Sigmoid colon (tissue), 7 donors: ENCODE results near the gene LTBP3. TPM values are rescaled to one million over a fixed set of nuclear protein-coding genes. Genes with fewer than 3 reads are reported as not detected.

Experiments used
- DNase-seq: peaks from one replicate; pipeline ENCODE4 v3.0.0-alpha.2; 2019
- H3K27ac ChIP-seq, 4 donors: fragments of 200-600 bp; sonication (generic); one replicate each; pipeline ENCODE4 v1.5.1; 2016 to 2019; ENCODE audit warnings: mild to moderate bottlenecking in 1 of 4
- H3K27me3 ChIP-seq, 3 donors: fragments of 200-600 bp; sonication (generic); one replicate each; pipeline ENCODE4 v1.5.1; 2019; ENCODE audit warnings: mild to moderate bottlenecking in 1 of 3
- H3K36me3 ChIP-seq, 4 donors: fragments of 200-600 bp; sonication (generic); one replicate each; pipeline ENCODE4 v1.5.1; 2016 to 2019
- H3K4me1 ChIP-seq, 4 donors: fragments of 200-600 bp; sonication (generic); one replicate each; pipeline ENCODE4 v1.5.1; 2017 to 2019
- H3K4me3 ChIP-seq, 4 donors: fragments of 200-600 bp; sonication (generic); one replicate each; pipeline ENCODE4 v1.5.1; 2017 to 2019; ENCODE audit warnings: mild to moderate bottlenecking in 2 of 4, moderate library complexity in 1 of 4
- H3K9me3 ChIP-seq, 4 donors: fragments of 200-600 bp in 3 of 4; sonication (generic) in 3 of 4; one replicate each; pipeline versions ENCODE4 v1.5.1 to v1.6.1; 2013 to 2019
- EP300 ChIP-seq, 4 donors: sonication (generic); formaldehyde crosslinking; IDR thresholded peaks; one replicate each; pipeline ENCODE4 v1.6.1; 2017; ENCODE audit warnings: antibody characterized with exemption in 4 of 4
- POLR2A ChIP-seq, 2 donors: fragments of 450-650 bp; IDR thresholded peaks; one replicate each; pipeline ENCODE4 v1.6.1; 2016; ENCODE audit warnings: antibody characterized with exemption in 2 of 2, mild to moderate bottlenecking in 2 of 2, moderate library complexity in 2 of 2
- POLR2AphosphoS5 ChIP-seq, 4 donors: sonication (generic); formaldehyde crosslinking; IDR thresholded peaks; one replicate each; pipeline ENCODE4 v1.6.1; 2017; ENCODE audit warnings: antibody characterized with exemption in 4 of 4
- WGBS, 2 donors: extraction: QIAGEN DNeasy Blood & Tissue Kit; methylation state at CpG; one replicate each; pipeline ENCODE4 v1.1.7; 2013; 5-methylcytosine and 5-hydroxymethylcytosine counted together
- intact Hi-C: fragments of 100-400 bp; cut with DNase I; formaldehyde crosslinking; loops from one replicate; pipeline ENCODE4 v1.15.1; 2023
- polyA plus RNA-seq, 3 donors: library from polyadenylated mRNA; stranded (reverse); fragments of 200-250 nt; gene quantifications; one replicate each; pipeline ENCODE4 v1.2.3, GENCODE V29; 2013
- total RNA-seq, 4 donors: library from RNA; depleted of rRNA; stranded (reverse); fragments of >200 nt; gene quantifications; one replicate each; pipeline ENCODE4 v1.1.0, GENCODE V29; 2016
- TF ChIP-seq, protein P1 (sequence below), 4 experiments: fragments of 450-650 bp in 3 of 4; fragments of 200-600 bp in 1 of 4; IDR thresholded peaks; one replicate each; pipeline ENCODE4 v1.5.1; 2016 to 2019; ENCODE audit warnings: antibody characterized with exemption in 4 of 4, mild to moderate bottlenecking in 3 of 4, moderate library complexity in 2 of 4
- donor health status: healthy with polysubstance abuse.
- donor health status: Bipolar disorder and iron deficiency.
- donor health status: healthy.

The LTBP3 gene
- total and polyA plus RNA-seq, 7 donors, result 3.9 to 268 (median 79.6) TPM

- no peaks in the 10 kb centered on the region for H3K9me3 ChIP-seq
- intact Hi-C loops, result loop anchor here (2.0 kb wide), 1 partner anchor 16 kb away; no protein-coding TSS in a partner anchor
- 6 to 8% methylated on average over 26 of the region's 26 CpGs for WGBS, 2 donors
- TF ChIP-seq EP300 (IDR thresholded peaks at IDR 0.05) (no peak), POLR2AphosphoS5 (IDR thresholded peaks at IDR 0.05) (no peak), POLR2A (IDR thresholded peaks at IDR 0.05) (no peak)
- TF ChIP-seq, protein P1, sequence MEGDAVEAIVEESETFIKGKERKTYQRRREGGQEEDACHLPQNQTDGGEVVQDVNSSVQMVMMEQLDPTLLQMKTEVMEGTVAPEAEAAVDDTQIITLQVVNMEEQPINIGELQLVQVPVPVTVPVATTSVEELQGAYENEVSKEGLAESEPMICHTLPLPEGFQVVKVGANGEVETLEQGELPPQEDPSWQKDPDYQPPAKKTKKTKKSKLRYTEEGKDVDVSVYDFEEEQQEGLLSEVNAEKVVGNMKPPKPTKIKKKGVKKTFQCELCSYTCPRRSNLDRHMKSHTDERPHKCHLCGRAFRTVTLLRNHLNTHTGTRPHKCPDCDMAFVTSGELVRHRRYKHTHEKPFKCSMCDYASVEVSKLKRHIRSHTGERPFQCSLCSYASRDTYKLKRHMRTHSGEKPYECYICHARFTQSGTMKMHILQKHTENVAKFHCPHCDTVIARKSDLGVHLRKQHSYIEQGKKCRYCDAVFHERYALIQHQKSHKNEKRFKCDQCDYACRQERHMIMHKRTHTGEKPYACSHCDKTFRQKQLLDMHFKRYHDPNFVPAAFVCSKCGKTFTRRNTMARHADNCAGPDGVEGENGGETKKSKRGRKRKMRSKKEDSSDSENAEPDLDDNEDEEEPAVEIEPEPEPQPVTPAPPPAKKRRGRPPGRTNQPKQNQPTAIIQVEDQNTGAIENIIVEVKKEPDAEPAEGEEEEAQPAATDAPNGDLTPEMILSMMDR (IDR thresholded peaks at IDR 0.05), result no peak
- peak overlapping the region; percentile 68 to 99 (median 87) for H3K4me3 ChIP-seq
- H3K27ac ChIP-seq, result peak overlapping the region; percentile 91 to 98 (median 98)
- DNase-seq, result peak; percentile 84
- H3K27me3 ChIP-seq, result no peaks in the 10 kb centered on the region
- H3K36me3 ChIP-seq, result peaks cover 22 to 34% (median 24%) of the 10 kb centered on the region in 4 donors
- H3K4me1 ChIP-seq, result peaks cover 0 to 76% (median 63%) of the 10 kb centered on the region in 4 donors
Observed at GRCh38 chr11:65576232-65576866, 18.2 kb upstream of the LTBP3 start.

DNA sequence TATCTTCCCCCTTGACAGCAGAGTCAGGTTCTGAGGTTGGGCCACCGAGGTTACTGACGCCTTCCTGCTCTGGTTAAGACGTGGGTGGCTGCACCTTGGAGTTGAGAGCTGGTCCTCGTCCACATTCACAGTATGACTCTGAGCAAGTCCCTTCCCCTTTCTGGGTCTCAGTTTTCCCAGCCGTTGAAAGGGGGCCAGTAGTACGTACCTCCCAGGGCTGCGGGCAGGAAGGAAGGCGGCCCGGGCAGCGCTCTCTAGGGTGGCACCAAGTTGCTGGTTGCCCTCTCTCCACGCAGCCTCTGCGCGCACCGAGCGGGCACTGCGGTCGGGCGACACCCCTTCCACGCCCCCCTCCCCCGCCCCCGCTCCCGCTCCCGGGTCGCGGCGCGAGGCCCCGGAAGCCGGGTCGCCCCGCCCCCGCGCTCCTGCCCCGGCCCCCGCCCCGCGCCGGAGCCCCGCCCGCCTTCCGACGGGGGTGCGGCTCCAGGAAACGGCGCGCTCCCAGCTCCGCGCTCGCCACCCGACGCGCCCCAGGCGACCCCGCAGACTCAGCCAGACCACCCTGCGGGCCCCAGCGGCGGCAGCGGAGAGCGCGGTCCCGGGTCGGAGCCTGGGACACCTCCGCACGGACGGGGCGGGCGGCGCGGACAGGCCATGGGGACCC, 17.5 kb upstream of the LTBP3 start, which contains the start of gene EHBP1L1:
EHBP1L1 (plus strand) TSS at position 486 of the 664 bp plus-strand sequence. CDS start 250 bp downstream, outside the sequence.
- peak within 1 kb of the TSS; percentile 68 to 99 (median 87) for H3K4me3 ChIP-seq
- TF ChIP-seq POLR2A (IDR thresholded peaks at IDR 0.05) (no peak), POLR2AphosphoS5 (IDR thresholded peaks at IDR 0.05) (peak; percentile 17 to 69 (median 59))
- peak; percentile 88 for DNase-seq
- no peaks in the 10 kb centered on the region for H3K27me3 ChIP-seq
- 1% methylated on average over 69 of the region's 69 CpGs for WGBS, 2 donors
- H3K36me3 ChIP-seq, result peaks cover 15 to 27% (median 17%) of the 10 kb centered on the region in 4 donors
- no peaks in the 10 kb centered on the region for H3K9me3 ChIP-seq
- intact Hi-C loops, result loop anchor here (2.0 kb wide), 1 partner anchor 17 kb away; no protein-coding TSS in a partner anchor
- peak within 1 kb of the TSS; percentile 91 to 98 (median 98) for H3K27ac ChIP-seq
- H3K4me1 ChIP-seq, result peaks cover 0 to 81% (median 68%) of the 10 kb centered on the region in 4 donors

GRCh38 chr11:65574811-65575567, 16.8 kb upstream of the LTBP3 start:
- Histone ChIP-seq H3K4me3 (peak overlapping the region; percentile 36 to 99 (median 87)), H3K27ac (peak overlapping the region; percentile 91 to 98 (median 98)), H3K27me3 (no peaks in the 10 kb centered on the region), H3K9me3 (no peaks in the 10 kb centered on the region), H3K4me1 (peaks cover 0 to 76% (median 67%) of the 10 kb centered on the region in 4 donors), H3K36me3 (peaks cover 8 to 20% (median 10%) of the 10 kb centered on the region in 4 donors)
- intact Hi-C loops, result loop anchor here (5.0 kb wide), 2 partner anchors 153 to 282 kb away; partner anchors contain the start of genes CFL1 and NEAT1
- TF ChIP-seq, protein P1 (IDR thresholded peaks at IDR 0.05), result no peak
- TF ChIP-seq POLR2A (IDR thresholded peaks at IDR 0.05) (no peak), POLR2AphosphoS5 (IDR thresholded peaks at IDR 0.05) (peak in 3 of 4 donors; percentile 8 to 16 (median 11)), EP300 (IDR thresholded peaks at IDR 0.05) (no peak)
- 6 to 11% methylated on average over 28 of the region's 28 CpGs for WGBS, 2 donors
- peak; percentile 83 for DNase-seq

GRCh38 chr11:65574109-65574810, 16.1 kb upstream of the LTBP3 start:
- peak overlapping the region; percentile 91 to 98 (median 98) for H3K27ac ChIP-seq
- intact Hi-C loops, result loop anchor here (5.0 kb wide), 2 partner anchors 152 to 283 kb away; partner anchors contain the start of genes CFL1 and NEAT1
- TF ChIP-seq, protein P1 (IDR thresholded peaks at IDR 0.05), result peak; percentile 50 to 98 (median 63)
- peak in 1 of 2 donors; percentile 34 for TF ChIP-seq POLR2A (IDR thresholded peaks at IDR 0.05)
- TF ChIP-seq EP300 (IDR thresholded peaks at IDR 0.05), result no peak
- peak; percentile 34 to 84 (median 56) for TF ChIP-seq POLR2AphosphoS5 (IDR thresholded peaks at IDR 0.05)
- peak; percentile 96 for DNase-seq
- peaks cover 0 to 75% (median 68%) of the 10 kb centered on the region in 4 donors for H3K4me1 ChIP-seq
- H3K4me3 ChIP-seq, result peak overlapping the region; percentile 51 to 99 (median 87)
- H3K9me3 ChIP-seq, result no peaks in the 10 kb centered on the region
- peaks cover under 1 to 13% (median 3%) of the 10 kb centered on the region in 4 donors for H3K36me3 ChIP-seq
- WGBS, 2 donors, result 0 to 1% methylated on average over 67 of the region's 67 CpGs
- no peaks in the 10 kb centered on the region for H3K27me3 ChIP-seq
